EH (cell line): ENCODE measurements around the gene KIF2A.
A peak's percentile ranks its signal among the peaks of the same experiment; 100 is the strongest.

Experiments used
- DNase-seq: peaks from one replicate; pipeline ENCODE4 v3.0.0-alpha.2; 2015; ENCODE audit warnings: low read depth

Gene KIF2A

DNA sequence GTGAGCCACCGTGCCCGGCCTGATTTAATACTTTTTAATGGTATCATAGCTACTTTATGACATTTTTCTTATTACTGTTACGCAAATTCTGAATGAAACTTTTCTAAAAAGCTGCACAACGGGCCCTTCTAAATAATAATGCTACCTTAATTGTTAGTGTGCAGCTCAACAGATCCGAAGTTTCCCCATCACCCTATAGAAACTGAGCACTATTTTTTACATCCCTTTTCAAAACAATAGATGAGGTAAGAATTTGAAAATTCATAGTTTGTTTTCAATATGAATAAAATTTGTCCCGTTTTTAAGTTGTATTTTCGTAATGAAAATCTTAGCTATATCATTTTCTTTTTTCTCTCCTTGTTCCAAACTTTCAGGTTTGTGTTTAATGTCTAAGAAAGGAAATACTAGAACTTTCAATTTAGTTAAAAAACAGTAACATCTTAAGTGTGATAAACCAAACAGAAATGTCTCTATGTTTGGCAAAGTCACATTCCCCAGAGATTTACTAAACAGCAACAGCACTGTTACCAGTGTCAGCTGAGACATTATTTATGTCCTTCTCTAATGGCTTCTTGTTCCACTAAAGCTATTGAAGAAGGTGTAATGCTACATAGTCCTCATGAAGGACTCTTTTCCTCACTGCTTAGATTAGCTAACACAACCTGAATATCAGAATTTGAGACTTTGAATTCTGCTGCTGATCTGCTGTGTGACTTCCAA lies 22.9 kb downstream of the KIF2A start:
- DNase-seq = peak; percentile 12

DNA sequence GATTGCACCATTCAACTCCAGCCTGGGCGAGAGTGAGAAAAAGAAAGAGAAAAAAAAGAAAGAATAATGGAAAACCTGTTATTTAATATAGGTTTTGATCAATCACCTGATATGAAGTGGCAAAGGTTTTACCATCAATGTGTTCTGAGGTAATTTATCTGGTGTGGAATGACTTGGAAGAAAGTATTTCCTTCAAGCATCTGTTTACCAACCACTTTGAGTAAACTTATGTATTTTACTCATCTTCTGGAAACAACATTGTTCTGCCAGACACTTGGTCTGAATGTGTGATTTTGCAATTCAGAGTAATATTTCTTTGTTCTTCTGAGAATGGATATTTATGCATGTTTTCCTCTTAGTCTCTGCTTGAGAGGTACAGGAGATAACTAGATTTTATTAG lies 24.3 kb downstream of the KIF2A start:
- no peak for DNase-seq

DNA sequence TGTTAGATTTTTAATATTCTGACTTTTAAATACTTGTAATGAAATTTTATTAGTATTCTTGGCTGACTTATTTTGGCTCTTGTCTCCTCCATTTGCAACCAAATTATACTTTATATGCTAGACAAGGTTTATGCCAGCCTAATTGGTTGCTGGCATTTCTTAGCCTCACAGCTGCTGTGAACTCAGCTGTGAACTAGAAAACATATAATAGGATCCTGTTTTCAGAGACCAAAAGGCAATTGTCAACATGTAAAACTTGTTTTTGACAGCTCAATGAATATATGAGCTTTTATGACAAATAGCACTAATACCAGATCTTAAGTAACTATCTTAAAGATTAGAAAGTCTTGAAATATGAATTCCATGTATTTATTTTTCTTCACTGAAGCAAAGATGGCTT lies 25.9 kb downstream of the KIF2A start:
- no peak for DNase-seq

DNA sequence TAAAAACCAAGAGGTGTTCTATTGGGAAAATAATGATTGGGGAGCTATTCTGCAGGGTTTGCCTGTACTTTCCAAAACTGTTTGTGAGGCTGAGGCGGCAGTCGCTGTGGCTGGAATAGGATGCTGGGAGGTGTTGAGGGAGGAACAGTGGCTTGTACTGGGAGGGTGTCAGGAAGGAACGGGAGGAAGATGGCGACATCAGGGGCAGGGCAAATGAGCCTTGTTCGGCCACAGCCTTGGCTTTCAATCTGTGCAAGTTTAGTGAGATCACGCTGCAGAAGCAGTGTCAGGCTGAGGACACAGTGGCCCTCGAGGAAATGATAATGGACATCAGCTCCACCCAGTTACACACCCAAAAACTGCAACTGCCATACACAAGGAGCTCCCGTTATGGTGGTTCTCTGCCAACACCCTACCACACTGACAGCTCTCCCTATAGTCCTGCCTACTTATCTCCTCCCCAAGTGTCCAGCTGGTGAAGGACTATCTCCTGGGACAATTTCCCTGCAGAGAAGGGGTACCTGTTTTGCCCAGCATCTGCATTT lies 27.3 kb downstream of the KIF2A start:
- DNase-seq = no peak

DNA sequence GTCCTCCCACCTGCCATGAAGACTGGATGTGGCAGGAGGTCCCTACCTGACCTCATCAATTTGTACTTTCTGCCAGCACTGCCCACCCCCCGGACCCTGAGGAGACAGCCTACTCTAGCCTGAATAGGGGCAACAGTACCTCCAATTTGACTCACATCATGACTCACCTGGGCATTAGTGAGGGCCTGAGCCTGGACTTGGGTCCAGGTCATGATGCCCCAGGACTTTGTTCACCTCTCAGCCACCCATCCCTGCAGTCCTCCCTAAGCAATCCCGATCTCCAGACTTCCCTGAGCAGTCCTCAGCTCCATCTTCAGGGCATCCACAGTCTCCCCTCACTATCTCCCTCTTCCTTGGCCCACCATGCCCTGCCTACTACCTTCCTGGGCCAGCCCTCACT lies 28.1 kb downstream of the KIF2A start:
- DNase-seq = no peak

DNA sequence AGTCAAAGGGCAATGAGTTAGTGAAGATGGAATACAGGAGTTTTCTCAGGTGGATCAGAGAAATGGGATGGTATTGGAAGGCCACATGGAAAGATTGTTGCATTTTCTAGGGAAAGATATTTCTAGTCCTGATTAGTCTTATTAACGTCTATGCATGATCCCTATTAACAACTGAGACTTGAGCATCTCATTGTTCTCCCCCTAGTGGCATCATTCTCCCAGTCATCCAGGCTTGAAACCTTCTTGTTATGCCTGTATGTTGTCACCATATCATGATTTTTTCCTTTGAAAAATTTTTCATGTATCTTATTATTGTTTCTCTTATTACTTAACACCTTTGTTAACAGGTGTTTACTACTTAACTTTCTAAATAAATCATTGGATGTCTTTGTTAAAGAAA lies 34.4 kb downstream of the KIF2A start:
- DNase-seq = peak; percentile 6

DNA sequence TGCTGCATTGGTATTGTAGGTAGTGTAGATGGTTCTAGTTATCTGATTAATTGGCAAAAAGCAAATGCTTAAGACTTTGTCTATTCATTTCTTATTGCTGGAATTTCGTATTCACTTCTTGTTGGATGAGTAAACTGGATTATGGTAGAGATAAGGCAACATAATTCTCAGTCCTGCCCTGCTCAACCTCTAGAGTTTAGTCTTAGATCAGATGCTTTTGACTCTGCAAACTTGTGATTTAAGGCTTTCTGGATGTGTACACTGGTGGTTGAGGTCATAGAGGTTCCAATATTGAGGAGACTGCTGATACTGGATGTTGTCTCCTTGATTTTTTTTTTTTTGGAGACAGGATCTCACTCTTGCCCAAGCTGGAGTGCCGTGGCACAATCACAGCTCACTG lies 35.0 kb downstream of the KIF2A start:
- no peak for DNase-seq

DNA sequence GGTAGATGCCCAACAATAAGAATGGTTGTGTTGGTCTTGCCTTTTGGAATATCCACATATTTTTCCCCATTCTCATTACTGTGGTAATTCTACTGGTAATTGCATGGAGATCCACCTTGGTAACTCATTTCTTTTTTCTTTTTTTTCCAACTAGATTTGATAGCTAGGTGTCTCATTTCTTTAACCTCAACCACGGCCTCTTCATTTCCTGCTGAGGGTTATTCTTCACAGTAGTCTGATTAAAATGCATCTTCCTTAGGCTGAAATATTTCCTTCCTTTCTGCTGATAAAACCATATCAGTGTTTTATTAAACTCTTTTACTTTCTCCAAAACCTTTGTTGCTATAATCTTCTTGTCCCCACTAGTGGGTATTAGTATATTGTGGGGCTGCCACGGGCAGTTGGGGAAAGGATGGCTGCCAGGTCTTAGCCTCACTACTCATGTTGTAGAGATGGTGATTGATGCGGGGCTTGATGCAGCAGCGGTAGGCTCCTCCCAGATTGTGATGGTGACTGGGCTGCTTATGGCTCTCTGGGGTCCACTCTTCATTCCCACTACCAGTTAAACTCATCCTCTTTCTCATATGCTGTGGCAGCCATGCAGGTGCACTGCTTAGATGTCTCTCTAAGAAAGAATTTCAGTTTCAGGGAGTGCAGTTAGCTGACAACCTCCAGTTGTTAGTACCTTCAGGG lies 35.9 kb downstream of the KIF2A start:
- no peak for DNase-seq

DNA sequence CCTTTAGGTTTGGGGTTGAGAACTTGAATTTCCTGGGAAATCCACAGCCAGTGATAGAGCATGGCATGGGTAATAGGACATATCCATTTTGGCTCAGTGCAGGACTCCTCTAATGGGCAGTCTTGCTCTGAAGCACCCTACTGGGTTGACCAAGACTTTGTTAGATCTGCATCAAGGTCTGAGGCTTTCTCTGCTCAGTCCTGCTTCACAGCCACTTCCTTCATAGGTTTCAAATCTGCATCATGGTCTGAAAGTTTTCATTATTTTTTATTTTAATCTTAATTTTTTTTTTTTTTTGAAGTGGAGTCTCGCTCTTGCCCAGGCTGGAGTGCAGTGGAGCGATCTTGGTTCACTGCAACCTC lies 36.5 kb downstream of the KIF2A start:
- no peak for DNase-seq

DNA sequence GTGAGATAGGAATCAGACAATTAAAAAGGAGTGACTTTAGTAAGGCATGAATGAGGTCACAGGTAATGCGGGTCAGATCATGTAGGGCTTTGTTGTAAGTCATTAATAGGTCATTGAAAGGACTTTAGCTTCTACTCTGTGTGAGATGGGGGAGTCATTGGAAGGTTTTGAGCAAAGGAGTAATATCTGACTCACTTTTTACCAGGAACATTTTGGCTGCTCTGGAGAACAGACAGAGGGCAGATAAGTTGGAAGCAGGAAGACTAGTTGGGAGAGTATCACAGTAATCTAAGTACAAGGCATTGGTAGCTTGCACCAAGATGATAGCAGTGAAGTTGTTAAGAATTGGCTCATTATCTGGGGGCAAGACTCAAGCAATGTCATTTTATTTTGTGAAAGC lies 37.4 kb downstream of the KIF2A start:
- DNase-seq = no peak

DNA sequence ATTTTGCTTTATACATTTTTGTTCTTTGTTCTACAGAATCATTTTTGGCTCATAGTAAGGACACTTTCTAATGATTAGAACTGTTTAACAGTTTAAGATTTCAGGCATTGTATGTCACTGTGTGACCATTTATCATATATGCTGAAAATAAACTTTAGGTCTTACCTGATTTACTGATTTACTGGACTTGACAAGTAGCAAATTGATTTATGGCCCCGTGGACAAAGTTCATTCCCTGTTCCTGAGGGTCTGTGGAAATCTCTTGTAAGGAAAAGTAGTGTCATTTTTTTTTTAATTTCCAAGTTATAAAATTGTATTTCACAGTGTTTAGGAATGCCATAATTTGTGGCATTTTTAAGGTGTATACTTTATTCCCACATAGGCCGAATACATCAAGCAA lies 40.7 kb downstream of the KIF2A start:
- no peak for DNase-seq

DNA sequence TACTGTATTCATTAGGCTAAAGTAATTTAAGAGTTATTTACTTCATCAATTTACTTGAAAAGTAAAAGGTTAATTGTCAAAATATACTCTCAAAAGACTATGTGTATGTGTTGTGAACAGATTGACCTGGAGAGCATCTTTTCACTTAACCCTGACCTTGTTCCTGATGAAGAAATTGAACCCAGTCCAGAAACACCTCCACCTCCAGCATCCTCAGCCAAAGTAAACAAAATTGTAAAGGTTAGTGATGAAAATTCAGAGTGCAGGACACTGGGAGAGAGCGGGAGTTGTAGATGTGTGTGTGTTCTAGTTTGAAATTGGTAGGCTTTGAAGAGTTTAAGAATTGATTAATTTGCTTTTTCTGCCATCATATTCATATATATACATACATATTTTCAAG lies 41.9 kb downstream of the KIF2A start:
- no peak for DNase-seq

DNA sequence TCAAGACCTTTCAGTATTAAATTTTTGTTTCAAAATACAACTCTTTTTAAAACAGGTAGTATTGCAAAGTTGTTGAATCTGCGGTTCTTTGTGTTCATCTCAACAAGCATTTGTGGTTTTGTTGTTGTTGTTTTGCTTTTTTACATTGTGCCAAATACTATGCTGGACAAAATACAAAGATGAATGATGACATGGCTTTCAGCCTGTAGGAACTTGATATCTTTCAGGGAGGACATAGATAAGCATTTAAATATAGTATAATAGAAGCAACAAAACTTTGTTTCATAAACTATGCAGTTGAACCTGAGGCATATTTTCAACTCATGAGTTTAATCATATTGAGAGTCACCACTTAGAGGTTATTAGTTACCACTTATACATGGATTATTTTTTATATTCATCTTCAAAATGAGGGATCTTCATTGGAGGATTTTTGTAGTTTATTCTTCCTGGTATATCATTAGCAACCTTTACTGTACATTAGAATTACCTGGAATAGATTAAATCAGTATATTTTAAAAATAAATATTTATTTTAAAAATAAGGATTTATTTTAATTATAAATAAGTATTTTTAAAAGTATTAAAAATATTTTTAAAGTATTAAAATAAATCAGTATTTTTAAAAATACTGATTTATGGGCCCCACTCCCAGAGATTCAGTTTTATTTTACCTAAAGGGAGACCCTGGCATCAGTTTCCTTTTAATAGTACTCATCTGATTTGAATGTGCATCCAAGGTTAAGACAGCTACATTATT lies 42.9 kb downstream of the KIF2A start:
- no peak for DNase-seq

DNA sequence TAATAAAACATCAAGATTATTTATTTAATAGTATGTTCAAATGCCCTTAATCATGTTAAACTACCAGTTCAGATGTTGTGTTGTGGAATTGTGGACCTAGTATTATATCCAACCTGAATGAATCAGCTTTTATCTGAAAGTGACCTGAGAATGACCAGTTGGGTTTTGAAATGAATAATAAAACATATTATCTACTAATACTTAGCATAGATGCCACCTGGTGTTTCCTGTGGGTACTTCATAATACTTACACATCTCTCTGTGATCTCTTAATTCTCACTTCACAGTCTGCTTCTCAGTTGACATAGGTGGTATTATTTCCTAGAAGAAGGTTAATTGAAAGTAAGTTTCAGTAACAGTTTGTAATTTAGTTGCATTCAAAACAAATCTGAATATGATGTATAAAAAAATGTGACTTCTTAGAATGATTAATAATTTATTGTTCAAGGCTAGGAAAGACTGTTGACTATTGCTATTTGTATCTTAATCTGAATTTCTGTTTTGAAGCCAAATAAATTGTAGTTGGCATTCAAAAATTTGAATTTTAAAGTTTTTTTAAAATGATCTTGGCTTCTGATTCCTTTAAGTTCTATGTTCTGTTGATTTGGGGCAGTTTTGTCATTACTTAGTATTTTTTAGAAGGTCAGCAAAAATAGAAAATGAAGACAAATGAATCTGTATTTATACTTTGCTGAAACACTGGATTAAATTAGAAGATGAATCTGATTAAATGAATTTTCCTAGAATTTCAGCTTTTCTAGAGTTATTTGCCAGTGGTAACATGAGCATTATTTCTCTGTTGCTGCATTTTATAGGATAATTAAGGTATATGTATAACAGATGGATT lies 48.2 kb downstream of the KIF2A start:
- peak; percentile 63 for DNase-seq

DNA sequence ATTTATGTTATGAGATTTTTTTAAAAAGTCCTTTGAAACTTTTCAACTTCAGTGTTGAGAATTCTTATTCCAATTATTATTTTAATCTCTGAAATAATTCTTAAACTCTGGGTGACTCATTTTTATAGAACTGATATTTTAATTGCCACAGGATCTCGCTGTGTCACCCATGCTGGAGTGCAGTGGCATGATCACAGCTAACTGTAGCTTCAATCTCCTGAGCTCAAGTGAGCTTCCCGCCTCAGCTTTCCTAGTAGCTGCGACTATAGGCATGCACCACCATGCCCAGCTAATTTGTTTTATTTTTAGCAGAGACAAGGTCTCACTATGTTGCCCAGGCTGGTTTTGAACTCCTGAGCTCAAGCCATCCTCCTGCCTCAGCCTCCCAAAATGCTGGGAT lies 56.7 kb downstream of the KIF2A start:
- no peak for DNase-seq

DNA sequence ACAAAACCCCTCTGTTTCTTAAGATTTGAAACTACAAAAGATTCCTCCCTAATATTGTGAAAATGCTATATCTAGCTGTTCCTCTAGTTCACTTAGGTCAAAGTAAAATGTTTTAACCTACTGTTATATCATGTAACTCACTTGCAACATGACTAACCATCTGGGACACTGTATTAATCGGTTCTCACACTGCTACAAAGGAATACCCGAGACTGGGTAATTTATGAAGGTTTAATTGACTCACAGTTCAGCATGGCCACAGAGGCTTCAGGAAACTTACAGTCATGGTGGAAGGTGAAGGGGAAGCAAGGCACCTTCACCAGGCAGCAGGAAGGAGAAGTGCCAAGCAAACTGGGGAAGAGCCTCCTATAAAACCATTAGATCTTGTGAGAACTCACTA lies 63.0 kb downstream of the KIF2A start:
- no peak for DNase-seq

DNA sequence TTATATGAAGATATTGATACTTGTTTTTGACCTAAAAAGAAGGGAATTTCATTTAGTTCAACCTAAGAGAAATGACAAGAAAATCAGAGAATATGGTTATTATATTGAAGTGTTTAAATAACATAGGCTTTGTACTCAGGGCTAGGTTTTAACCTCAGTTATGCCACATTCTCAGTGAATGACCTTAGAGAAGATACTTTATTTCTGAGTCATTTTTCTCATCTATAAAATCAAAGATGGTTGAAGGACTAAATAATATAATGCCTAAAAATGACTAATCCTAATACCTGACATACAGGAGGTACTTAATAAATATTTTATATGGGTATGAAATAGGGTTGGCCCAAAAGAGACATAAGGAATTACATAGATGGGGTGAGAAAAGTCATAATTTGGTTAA lies 65.4 kb downstream of the KIF2A start:
- DNase-seq = peak; percentile 23

DNA sequence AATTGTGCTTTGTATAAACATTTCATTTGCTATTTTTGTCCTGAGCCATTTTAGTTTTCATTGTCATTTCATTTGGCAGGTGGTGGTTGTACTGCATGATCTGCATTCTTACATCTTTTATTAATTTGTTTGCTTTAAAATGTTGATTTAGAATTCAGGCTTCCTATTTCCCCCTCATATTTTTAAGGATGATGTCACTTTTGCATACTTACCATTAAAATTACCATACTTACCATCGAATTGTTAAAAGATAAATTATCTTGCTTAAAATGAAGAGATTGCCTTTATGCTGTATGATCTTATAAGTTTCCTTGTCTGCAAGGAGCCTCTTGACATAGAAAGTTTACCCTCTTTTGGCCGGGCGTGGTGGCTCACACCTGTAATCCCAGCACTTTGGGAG lies 66.6 kb downstream of the KIF2A start:
- DNase-seq = no peak

DNA sequence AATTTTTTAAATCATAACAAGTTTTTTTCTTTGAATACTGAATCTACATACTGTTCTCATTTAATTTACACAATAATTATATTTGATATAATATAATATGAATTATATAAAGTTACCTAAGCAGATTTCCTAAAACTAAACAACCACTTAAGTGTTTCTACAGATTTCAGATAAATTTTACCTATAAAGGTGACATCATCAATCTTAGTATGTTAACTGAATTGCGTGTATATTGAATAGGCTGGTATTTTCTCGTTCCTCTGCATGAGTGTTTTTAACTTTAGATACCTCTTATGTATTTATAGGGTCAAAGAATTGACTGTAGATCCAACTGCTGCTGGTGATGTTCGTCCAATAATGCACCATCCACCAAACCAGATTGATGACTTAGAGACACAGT lies 67.4 kb downstream of the KIF2A start:
- DNase-seq = no peak

DNA sequence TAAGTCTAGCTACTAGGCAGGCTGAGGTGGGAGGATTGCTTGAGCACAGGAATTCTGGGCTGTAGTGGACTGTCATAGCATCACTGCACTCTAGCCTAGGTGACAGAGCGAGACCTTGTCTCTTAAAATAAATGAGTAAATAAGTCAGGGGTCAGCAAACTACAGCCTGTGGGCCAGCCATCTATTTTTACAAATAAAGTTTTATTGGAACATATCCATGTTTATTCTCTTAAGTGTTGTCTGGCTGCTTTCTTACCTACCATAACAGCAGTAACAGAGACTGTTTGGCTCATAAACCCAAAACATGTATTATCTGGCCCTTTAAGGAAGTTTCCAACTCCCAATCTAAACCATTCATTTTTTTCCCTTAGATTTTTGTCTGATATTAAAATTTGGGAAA lies 68.1 kb downstream of the KIF2A start:
- no peak for DNase-seq

DNA sequence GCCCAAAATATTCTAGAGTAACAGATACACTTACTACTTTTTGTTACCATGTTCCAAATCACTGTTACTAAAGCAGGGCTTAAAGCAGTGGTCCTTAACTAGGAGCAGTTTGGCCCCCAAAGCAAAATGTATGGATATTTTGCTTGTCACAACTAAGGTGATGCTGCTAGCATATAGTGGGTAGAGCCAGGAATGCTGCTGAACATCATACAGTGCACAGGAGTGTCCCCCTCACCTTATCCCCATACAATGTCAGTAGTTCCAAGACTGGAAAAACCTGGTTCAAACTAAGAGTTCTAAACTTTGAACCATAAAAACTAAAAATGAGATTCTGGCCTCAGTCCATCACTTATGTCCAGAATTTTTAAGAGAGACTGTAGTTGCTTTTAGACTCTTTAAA lies 69.6 kb downstream of the KIF2A start:
- no peak for DNase-seq

DNA sequence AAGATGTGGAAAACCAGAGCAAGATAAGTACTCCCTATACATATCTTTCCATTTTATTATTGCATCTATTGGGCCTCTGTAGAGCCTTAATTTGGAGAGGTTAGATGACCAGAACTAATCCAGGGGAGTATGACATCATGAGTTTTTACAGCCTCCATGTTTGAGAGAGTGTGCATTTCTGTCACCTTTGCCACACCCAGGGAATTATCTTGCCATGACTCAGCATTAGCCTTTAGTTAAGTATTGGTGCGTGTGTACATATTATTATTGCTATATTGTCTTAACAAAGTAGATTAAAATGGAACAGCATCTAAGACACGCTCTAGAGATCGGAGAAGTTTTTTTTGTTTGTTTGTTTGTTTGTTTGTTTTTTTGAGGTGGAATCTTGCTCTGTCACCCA lies 70.1 kb downstream of the KIF2A start:
- peak; percentile 11 for DNase-seq
